ENCODE measurements around the gene PPP1R1B.

PPP1R1B gene

GRCh38 chr17:39658760-39659159 is 32.0 kb downstream of the PPP1R1B start:
- DNase-seq: no peak

GRCh38 chr17:39659279-39660010 is 32.7 kb downstream of the PPP1R1B start:
- peak; percentile 64 for DNase-seq

- no peak for DNase-seq
These were observed 33.2 kb downstream of the PPP1R1B start for GRCh38 chr17:39660011-39660360.

- no peak for DNase-seq
These were observed 33.9 kb downstream of the PPP1R1B start for GRCh38 chr17:39660397-39661385.

- no peak for DNase-seq
These were observed 35.2 kb downstream of the PPP1R1B start for GRCh38 chr17:39661744-39662541.

GRCh38 chr17:39662551-39663339 is 36.0 kb downstream of the PPP1R1B start:
- DNase-seq: no peak

- no peak for DNase-seq
These were observed 36.6 kb downstream of the PPP1R1B start for GRCh38 chr17:39663340-39663687.

- no peak for DNase-seq
These were observed 37.2 kb downstream of the PPP1R1B start for GRCh38 chr17:39663688-39664580.

GRCh38 chr17:39664581-39665561 is 38.1 kb downstream of the PPP1R1B start, which contains the start of gene TCAP:
Gene TCAP (plus strand): TSS chr17:39665349. CDS start chr17:39665360, 11 bp downstream.
- no peak for DNase-seq

GRCh38 chr17:39665642-39666224 is 39.0 kb downstream of the PPP1R1B start:
- DNase-seq: no peak

GRCh38 chr17:39666231-39666600 is 39.5 kb downstream of the PPP1R1B start:
- no peak for DNase-seq

GRCh38 chr17:39666601-39667261 is 40.0 kb downstream of the PPP1R1B start:
- no peak for DNase-seq

GRCh38 chr17:39667262-39667944 is 40.7 kb downstream of the PPP1R1B start:
- DNase-seq: no peak

GRCh38 chr17:39667945-39668924 is 41.5 kb downstream of the PPP1R1B start, which contains the start of gene PNMT:
Gene PNMT (plus strand): TSS chr17:39668453. CDS start chr17:39668476, 23 bp downstream.
- DNase-seq: no peak

- DNase-seq: no peak
These were observed 43.4 kb downstream of the PPP1R1B start for GRCh38 chr17:39669897-39670735.

- no peak for DNase-seq
These were observed 44.0 kb downstream of the PPP1R1B start for GRCh38 chr17:39670746-39671145.
